ENCODE data around the gene NDC1.
"Not testable (repeated sequence)": the region's sequence is repeated elsewhere in the genome, so short reads cannot be mapped to it uniquely, and the experiment has no call there.

The NDC1 gene

GRCh38 chr1:53822931-53823330 is 15.2 kb downstream of the NDC1 start:
- no peak for DNase-seq (ENCODE audit: low spot score)

- no peak for DNase-seq (ENCODE audit: low spot score)
These were observed 16.7 kb downstream of the NDC1 start for GRCh38 chr1:53821380-53821779.

GRCh38 chr1:53819387-53819786 is 18.7 kb downstream of the NDC1 start:
- no peak for DNase-seq (ENCODE audit: low spot score)

GRCh38 chr1:53816584-53816983 is 21.5 kb downstream of the NDC1 start:
- not testable (repeated sequence) for DNase-seq (ENCODE audit: low spot score)

- DNase-seq (ENCODE audit: low spot score): not testable (repeated sequence)
These were observed 22.6 kb downstream of the NDC1 start for GRCh38 chr1:53815484-53815883.

- DNase-seq (ENCODE audit: low spot score): no peak
These were observed 26.7 kb downstream of the NDC1 start for GRCh38 chr1:53811414-53811851.

- no peak for DNase-seq (ENCODE audit: low spot score)
These were observed 27.6 kb downstream of the NDC1 start for GRCh38 chr1:53810497-53810896.

GRCh38 chr1:53810007-53810406 is 28.1 kb downstream of the NDC1 start:
- no peak for DNase-seq (ENCODE audit: low spot score)

- peak; percentile 42 for DNase-seq (ENCODE audit: low spot score)
These were observed 30.2 kb downstream of the NDC1 start for GRCh38 chr1:53807916-53808315.

- peak; percentile 10 for DNase-seq (ENCODE audit: low spot score)
These were observed 33.1 kb downstream of the NDC1 start for GRCh38 chr1:53804791-53805505.

GRCh38 chr1:53804181-53804580 is 33.9 kb downstream of the NDC1 start:
- DNase-seq (ENCODE audit: low spot score): no peak

GRCh38 chr1:53800621-53801020 is 37.5 kb downstream of the NDC1 start:
- DNase-seq (ENCODE audit: low spot score): no peak

GRCh38 chr1:53799141-53799540 is 39.0 kb downstream of the NDC1 start:
- DNase-seq (ENCODE audit: low spot score): no peak

- no peak for DNase-seq (ENCODE audit: low spot score)
These were observed 45.3 kb downstream of the NDC1 start for GRCh38 chr1:53792806-53793205.

GRCh38 chr1:53787655-53788054 is 50.4 kb downstream of the NDC1 start:
- DNase-seq (ENCODE audit: low spot score): no peak

- peak; percentile 17 for DNase-seq (ENCODE audit: low spot score)
These were observed 55.0 kb downstream of the NDC1 start for GRCh38 chr1:53783056-53783455.

- DNase-seq (ENCODE audit: low spot score): peak; percentile 13
These were observed 56.4 kb downstream of the NDC1 start for GRCh38 chr1:53781654-53782053.

- DNase-seq (ENCODE audit: low spot score): no peak
These were observed 60.8 kb downstream of the NDC1 start for GRCh38 chr1:53777272-53777671.

- peak; percentile 61 for DNase-seq (ENCODE audit: low spot score)
These were observed 66.4 kb downstream of the NDC1 start for GRCh38 chr1:53771648-53772047.

GRCh38 chr1:53769780-53770179 is 68.3 kb downstream of the NDC1 start:
- no peak for DNase-seq (ENCODE audit: low spot score)

- no peak for DNase-seq (ENCODE audit: low spot score)
These were observed 68.9 kb downstream of the NDC1 start for GRCh38 chr1:53769184-53769583.

- DNase-seq (ENCODE audit: low spot score): peak; percentile 27
These were observed 71.2 kb downstream of the NDC1 start for GRCh38 chr1:53766831-53767405.

GRCh38 chr1:53766194-53766742 is 71.8 kb downstream of the NDC1 start:
- no peak for DNase-seq (ENCODE audit: low spot score)

GRCh38 chr1:53765657-53766056 is 72.4 kb downstream of the NDC1 start:
- DNase-seq (ENCODE audit: low spot score): no peak
